ENCODE results near the gene BEX5. TPM values are rescaled to one million over a fixed set of nuclear protein-coding genes. Genes with fewer than 3 reads are reported as not detected.
A peak's percentile ranks its signal among the peaks of the same experiment; 100 is the strongest.
"Not testable (repeated sequence)": the region's sequence is repeated elsewhere in the genome, so short reads cannot be mapped to it uniquely, and the experiment has no call there.

The BEX5 gene
- total RNA-seq, 3 donors from 2014 or later (not counting 1 experiment from before 2014, with no cell fraction given): 0.75 to 2.5 (median 1.8) TPM

DNA sequence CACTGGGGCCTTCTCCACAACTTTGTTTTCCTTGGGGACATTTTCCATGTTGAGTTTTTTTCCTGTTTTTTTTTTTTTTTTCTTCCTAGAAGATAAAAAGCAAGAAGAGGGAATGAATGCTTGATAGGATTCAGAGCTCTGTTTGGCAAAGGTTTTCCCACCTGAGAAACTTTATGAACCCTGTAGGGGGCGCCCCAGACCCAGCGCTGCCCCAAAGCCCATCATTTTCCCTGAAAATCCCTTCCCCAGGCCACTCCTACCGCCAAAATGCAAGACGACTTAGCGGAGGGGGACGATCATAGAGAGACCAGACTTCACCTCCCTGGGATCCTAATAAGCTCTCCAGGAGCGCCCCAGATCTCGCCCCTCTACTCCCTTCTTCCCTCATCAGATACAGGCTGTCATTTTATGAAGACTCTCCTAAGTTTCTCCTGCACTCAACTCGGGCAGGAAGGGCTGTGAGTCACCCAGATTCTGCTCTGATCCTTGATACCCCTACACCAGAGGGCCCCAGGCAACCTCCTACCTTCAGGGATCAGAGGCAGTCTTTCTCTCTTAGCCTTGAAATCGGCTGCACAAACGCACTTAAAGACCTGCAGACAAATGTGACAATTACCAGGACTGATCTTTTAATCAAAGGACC is 1.4 kb downstream of the BEX5 start:
- intact Hi-C loops (cut with micrococcal nuclease): no loop called here
- TF ChIP-seq, protein P1, sequence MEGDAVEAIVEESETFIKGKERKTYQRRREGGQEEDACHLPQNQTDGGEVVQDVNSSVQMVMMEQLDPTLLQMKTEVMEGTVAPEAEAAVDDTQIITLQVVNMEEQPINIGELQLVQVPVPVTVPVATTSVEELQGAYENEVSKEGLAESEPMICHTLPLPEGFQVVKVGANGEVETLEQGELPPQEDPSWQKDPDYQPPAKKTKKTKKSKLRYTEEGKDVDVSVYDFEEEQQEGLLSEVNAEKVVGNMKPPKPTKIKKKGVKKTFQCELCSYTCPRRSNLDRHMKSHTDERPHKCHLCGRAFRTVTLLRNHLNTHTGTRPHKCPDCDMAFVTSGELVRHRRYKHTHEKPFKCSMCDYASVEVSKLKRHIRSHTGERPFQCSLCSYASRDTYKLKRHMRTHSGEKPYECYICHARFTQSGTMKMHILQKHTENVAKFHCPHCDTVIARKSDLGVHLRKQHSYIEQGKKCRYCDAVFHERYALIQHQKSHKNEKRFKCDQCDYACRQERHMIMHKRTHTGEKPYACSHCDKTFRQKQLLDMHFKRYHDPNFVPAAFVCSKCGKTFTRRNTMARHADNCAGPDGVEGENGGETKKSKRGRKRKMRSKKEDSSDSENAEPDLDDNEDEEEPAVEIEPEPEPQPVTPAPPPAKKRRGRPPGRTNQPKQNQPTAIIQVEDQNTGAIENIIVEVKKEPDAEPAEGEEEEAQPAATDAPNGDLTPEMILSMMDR (IDR thresholded peaks at IDR 0.05): no peak
- H3K27ac Mint-ChIP-seq: peak overlapping the region; percentile 81 to 90

DNA sequence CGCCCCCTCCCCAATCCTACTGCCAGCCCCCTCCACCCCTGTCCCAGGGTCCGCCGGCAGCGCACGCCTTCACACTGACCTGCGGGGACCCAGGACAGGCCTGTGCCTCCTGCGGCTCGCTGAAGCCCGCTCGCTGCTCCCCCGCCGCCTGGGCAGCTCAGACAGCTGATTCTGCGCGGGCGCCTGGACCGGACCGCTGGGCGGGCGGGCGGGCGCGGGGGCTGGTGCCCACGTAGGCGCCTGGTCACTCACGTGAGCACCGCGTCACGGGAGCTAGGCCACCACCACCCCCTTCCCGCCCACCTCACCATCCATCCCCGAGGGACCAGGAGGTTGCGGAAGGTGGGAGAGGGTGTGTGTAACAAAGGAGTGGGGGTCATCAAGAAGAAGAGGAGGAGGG is 13.5 kb downstream of the BEX5 start, which contains the start of gene TCEAL6:
Gene TCEAL6 (minus strand): TSS at position 208 of the 400 bp plus-strand sequence.
- ATAC-seq; H3K27ac ChIP-seq (ENCODE audit: low read length); H3K36me3 ChIP-seq (ENCODE audit: control insufficient read depth, insufficient read depth, low read length); H3K4me3 Mint-ChIP-seq; H3K9me3 Mint-ChIP-seq; H3K9me3 ChIP-seq (ENCODE audit: control insufficient read depth, insufficient read depth, low read length); DNase-seq; H3K27ac Mint-ChIP-seq; H3K27me3 ChIP-seq (ENCODE audit: control insufficient read depth, insufficient read depth, low read length); H3K36me3 Mint-ChIP-seq; H3K4me1 Mint-ChIP-seq; intact Hi-C loops (cut with micrococcal nuclease); H3K4me3 ChIP-seq (ENCODE audit: low read length); H3K4me1 ChIP-seq (ENCODE audit: control insufficient read depth, insufficient read depth, low read length): not testable (repeated sequence)
- WGBS (ENCODE audit: insufficient coverage): no CpG with 5 or more reads among the region's 31 CpGs
- H3K27me3 Mint-ChIP-seq (ENCODE audit: low read depth in 2 of 2): peaks cover 17 to 51% of the 10 kb centered on the region in 2 donors

More for the DNA sequence above, 1.4 kb downstream of the BEX5 start:
- H3K27ac ChIP-seq (ENCODE audit: low read length): no peak overlapping the region
- H3K9me3 ChIP-seq (ENCODE audit: control insufficient read depth, insufficient read depth, low read length): no peaks in the 10 kb centered on the region
- Mint-ChIP-seq H3K9me3 (no peaks in the 10 kb centered on the region), H3K4me3 (peak overlapping the region; percentile 97), H3K36me3 (no peaks in the 10 kb centered on the region), H3K27me3 (ENCODE audit: low read depth in 2 of 2) (peaks cover 9 to 32% of the 10 kb centered on the region in 2 donors), H3K4me1 (peaks cover 19 to 23% of the 10 kb centered on the region in 2 donors)
- DNase-seq (peak in 1 of 2 donors; percentile 26), ATAC-seq (no peak)
- WGBS (ENCODE audit: insufficient coverage): 30% methylated on average over 9 of the region's 11 CpGs
- no peak overlapping the region for H3K4me3 ChIP-seq (ENCODE audit: low read length)
- no peaks in the 10 kb centered on the region for H3K36me3 ChIP-seq (ENCODE audit: control insufficient read depth, insufficient read depth, low read length)
- no peaks in the 10 kb centered on the region for H3K27me3 ChIP-seq (ENCODE audit: control insufficient read depth, insufficient read depth, low read length)
- H3K4me1 ChIP-seq (ENCODE audit: control insufficient read depth, insufficient read depth, low read length): peaks cover 5% of the 10 kb centered on the region

DNA sequence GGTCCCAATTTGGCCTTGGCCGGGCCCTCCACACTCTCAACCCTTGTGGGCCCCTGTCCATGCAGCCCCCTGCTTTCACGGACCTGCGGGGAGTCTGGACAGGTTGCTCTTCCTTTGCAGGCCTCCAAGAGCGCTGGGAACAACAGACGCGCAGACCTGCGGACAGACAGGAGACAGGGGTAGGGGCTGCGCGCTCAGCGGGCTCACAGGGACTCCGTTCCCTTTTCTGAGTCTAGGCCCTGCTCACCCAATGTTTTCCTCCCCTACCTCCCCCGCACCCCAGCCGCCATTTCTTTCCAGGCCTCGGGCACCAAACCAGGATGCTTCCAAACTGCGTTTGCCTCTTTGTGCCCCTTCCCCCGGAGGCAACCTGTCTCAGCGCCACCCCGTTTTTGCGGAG is 14.1 kb downstream of the BEX5 start:
- H3K27me3 Mint-ChIP-seq (ENCODE audit: low read depth in 2 of 2): peaks cover 17 to 53% of the 10 kb centered on the region in 2 donors
- intact Hi-C loops (cut with micrococcal nuclease): not testable (repeated sequence)

DNA sequence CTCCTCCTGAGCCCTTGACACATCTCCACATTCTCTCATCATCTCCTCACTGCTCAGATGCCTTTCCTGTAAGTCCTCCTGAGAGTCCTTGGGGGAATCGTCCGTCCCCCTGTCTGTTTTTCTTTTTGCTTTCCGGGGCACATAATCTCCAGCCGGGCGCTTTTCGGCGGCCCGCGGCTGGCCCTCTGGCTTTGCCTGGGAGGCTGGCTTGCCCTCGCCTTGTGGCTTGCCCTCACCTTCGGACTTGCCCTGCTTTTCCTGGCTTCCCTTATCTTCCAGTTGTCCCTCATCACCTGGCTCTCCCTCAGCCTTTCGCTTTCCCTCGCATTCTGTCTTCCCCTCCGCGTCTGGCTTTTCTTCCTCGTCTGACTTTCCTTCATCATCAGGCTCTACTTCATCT is 14.9 kb downstream of the BEX5 start:
- H3K27me3 ChIP-seq (ENCODE audit: control insufficient read depth, insufficient read depth, low read length); H3K36me3 ChIP-seq (ENCODE audit: control insufficient read depth, insufficient read depth, low read length); H3K9me3 Mint-ChIP-seq; H3K4me3 Mint-ChIP-seq; H3K27ac ChIP-seq (ENCODE audit: low read length); ATAC-seq; DNase-seq; H3K27ac Mint-ChIP-seq; H3K36me3 Mint-ChIP-seq; H3K4me3 ChIP-seq (ENCODE audit: low read length); intact Hi-C loops (cut with micrococcal nuclease); H3K4me1 ChIP-seq (ENCODE audit: control insufficient read depth, insufficient read depth, low read length); H3K9me3 ChIP-seq (ENCODE audit: control insufficient read depth, insufficient read depth, low read length); H3K4me1 Mint-ChIP-seq: not testable (repeated sequence)
- peaks cover 17 to 57% of the 10 kb centered on the region in 2 donors for H3K27me3 Mint-ChIP-seq (ENCODE audit: low read depth in 2 of 2)
- 85% methylated on average over 12 of the region's 16 CpGs for WGBS (ENCODE audit: insufficient coverage)

More for the DNA sequence above, 14.1 kb downstream of the BEX5 start:
- not testable (repeated sequence) for H3K4me1 ChIP-seq (ENCODE audit: control insufficient read depth, insufficient read depth, low read length); H3K4me3 ChIP-seq (ENCODE audit: low read length); H3K9me3 Mint-ChIP-seq; H3K9me3 ChIP-seq (ENCODE audit: control insufficient read depth, insufficient read depth, low read length); H3K4me1 Mint-ChIP-seq; ATAC-seq; H3K27ac Mint-ChIP-seq; H3K4me3 Mint-ChIP-seq; H3K36me3 ChIP-seq (ENCODE audit: control insufficient read depth, insufficient read depth, low read length); H3K27ac ChIP-seq (ENCODE audit: low read length); H3K27me3 ChIP-seq (ENCODE audit: control insufficient read depth, insufficient read depth, low read length); H3K36me3 Mint-ChIP-seq; DNase-seq
- 20% methylated on average over 15 of the region's 19 CpGs for WGBS (ENCODE audit: insufficient coverage)

DNA sequence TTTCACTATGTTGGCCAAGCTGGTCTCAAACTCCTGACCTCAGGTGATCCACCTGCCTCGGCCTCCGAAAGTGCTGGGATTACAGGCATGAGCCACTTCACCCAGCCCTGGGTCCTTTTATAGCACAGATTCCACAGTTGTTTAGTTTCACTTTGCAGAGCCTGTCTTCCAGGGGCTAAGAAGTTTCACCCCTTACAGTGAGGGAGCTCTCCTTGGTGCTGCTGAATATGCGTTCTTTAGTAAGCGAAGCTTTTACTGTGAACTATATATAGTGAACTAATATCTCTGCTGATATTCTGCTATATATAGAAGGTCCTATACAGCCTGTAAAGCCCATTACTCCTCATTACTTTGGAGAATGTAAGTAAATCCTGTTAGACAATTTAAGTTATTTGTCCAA is 17.7 kb downstream of the BEX5 start:
- Mint-ChIP-seq H3K27ac (no peak overlapping the region), H3K4me1 (no peaks in the 10 kb centered on the region), H3K4me3 (no peak overlapping the region), H3K36me3 (no peaks in the 10 kb centered on the region), H3K27me3 (ENCODE audit: low read depth in 2 of 2) (peaks cover 8 to 52% of the 10 kb centered on the region in 2 donors), H3K9me3 (no peaks in the 10 kb centered on the region)
- no peak for ATAC-seq
- H3K4me3 ChIP-seq (ENCODE audit: low read length): no peak overlapping the region
- H3K9me3 ChIP-seq (ENCODE audit: control insufficient read depth, insufficient read depth, low read length): no peaks in the 10 kb centered on the region
- TF ChIP-seq, protein P1 (IDR thresholded peaks at IDR 0.05): no peak
- no peaks in the 10 kb centered on the region for H3K27me3 ChIP-seq (ENCODE audit: control insufficient read depth, insufficient read depth, low read length)
- no peak for DNase-seq
- intact Hi-C loops (cut with micrococcal nuclease): no loop called here
- WGBS (ENCODE audit: insufficient coverage): 75% methylated on average over 2 of the region's 4 CpGs
- no peaks in the 10 kb centered on the region for H3K4me1 ChIP-seq (ENCODE audit: control insufficient read depth, insufficient read depth, low read length)
- H3K36me3 ChIP-seq (ENCODE audit: control insufficient read depth, insufficient read depth, low read length): no peaks in the 10 kb centered on the region
- no peak overlapping the region for H3K27ac ChIP-seq (ENCODE audit: low read length)

All from natural killer cell (primary cell).